GM18526 (cell line): ENCODE results near the gene PRKD2.
A peak's percentile ranks its signal among the peaks of the same experiment; 100 is the strongest.

Experiments
- POLR2A ChIP-seq: IDR thresholded peaks from 3 replicates; pipeline ENCODE4 v1.6.1; 2011; ENCODE audit not compliant: insufficient read length; ENCODE audit errors: extremely low read depth

PRKD2 gene

DNA sequence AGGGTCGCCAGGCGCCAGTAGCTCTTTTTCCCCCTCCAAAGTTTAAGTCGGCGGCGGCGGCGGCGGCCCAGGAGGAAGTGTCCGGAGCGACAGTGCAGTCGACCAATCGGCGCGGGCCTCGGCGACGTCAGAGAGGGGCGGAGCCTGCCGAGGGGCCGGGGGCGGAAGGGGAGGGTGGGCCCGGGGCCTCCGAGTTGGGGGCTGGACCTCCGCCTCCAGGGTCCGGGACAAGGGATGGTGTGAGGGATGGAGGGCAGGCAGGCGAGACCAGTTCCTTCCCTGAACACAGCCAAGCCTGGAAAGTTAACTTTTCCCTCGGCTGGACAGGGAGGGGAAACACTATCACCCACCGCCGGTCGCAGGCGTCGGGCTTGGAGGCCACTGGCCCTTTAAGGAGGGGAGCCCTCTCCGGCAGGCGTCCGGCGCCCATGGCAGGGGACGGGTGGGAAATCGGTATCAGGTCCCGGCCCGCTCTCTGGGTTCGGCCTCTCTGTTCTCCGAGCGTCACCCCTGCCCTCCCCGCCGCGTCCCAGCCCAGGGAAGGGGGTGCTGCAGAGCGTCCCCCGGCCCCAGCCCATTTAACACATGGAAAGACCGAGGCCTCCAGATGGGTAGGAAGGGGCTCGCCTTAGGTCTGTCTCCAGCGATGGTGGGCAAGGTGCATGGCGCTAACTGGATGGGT, at the start of gene PRKD2:
Gene PRKD2 (minus strand): TSS at position 81 of the 682 bp plus-strand sequence. CDS start 744 bp downstream, outside the sequence.
- peak; percentile 53 for TF ChIP-seq POLR2A

DNA sequence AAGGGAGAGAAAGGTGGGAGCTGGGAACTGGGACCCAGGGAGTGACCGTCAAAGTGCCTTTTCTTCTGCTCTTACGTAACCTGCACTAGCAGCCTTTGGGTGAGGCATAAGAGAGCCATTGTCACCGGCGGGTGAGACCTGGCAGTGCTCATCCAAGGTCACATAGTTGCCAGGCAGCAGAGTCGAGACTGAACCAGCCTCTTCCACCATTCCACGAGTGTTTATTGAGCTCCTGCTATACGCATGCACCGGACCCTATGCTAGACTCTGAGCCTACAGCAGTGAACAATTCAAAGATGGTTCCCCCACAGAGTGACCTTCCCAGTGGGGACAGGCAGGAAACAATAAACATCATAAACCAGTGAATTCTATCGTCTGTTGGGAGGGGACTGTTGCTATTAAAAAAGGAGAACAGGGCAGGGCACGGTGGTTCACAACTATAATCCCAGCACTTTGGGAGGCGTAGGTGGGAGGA, 47.9 kb upstream of the PRKD2 start:
- TF ChIP-seq POLR2A: no peak

DNA sequence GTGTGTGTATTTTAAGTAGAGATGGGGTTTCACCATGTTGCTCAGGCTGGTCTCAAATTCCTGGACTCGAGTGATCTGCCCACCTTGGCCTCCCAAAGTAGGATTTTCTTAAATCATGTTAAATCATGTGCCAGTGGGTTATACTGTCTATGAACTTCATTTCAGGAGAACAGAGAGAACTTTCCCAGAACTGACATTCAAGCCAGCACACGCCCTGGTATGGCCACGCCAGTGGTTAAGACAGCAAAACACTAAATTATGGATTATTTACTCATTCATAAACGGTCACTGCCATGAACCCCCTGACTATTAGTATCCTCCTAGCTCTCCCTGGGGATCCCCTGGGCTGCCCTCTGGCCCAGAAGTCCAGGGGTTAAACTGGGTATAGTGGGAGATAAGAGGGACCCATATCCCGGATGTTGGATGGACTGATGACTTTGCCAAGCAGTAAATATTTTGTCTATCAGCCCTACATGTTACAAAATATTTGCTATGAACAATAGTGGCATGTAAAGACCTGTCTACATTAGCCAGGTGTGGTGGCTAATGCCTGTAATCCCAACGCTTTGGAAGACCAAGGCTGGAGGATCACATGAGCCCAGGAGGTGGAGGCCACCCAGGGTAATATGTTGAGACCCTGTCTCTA, 45.5 kb upstream of the PRKD2 start:
- TF ChIP-seq POLR2A: no peak

DNA sequence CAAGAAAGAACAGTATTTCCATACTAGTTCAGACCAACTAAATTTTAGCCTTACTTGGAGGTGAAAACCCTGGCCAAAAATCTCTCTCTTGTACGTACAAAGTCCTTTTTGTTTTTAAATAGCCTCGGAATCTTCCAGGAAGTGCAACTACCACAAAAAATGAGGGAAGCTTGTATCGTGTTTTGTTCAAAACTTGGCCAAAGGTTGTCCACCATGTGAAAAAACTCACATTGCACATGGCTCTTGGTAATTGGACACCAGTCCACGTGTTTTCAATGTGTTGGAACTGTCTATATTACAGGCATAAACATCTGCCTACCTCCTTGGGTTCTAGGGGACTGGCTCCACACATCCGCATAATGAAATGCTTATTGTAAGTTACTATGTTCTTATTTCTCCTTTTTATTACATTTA, 44.5 kb upstream of the PRKD2 start:
- TF ChIP-seq POLR2A: no peak

DNA sequence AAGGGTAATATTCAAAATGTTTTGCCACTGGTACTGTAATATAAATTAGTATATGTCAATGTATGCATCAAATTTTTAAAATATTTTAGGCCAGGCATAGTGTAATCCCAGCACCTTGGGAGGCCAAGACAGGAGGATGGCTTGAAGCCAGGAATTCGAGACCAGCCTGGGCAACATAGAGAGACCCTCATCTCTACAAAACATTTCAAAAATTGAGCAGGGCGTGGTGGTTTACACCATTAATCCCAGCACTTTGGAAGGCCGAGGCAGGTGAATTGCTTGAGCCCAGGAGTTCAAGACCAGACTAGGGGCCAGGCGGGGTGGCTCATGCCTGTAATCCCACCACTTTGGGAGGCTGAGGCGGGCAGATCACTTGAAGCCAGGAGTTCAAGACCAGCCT, 43.4 kb upstream of the PRKD2 start:
- no peak for TF ChIP-seq POLR2A

DNA sequence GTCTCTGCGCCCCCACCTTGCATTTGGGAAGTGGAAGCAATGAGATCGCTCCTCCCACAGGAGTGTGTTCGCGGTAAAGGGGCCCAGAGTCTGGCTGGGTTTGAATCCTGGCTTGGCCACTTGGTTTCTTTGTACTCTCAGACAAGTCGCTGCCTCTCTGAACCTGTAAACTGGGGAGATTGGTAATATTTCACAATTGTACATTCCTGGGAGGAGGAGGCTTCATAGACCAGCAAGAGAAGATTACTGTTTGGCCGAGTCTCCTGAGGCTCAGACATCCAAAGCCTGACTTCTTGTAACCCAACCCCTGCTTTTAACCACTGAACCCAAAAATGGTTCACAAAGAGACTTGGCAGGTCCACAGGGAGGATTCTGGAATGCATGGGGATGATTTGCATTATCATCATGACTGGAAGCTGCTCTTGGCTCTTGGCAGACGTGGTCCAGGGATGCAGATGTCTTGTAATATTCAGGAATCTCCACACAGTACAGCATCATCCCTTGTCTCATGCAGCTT, 43.0 kb upstream of the PRKD2 start:
- TF ChIP-seq POLR2A: no peak

DNA sequence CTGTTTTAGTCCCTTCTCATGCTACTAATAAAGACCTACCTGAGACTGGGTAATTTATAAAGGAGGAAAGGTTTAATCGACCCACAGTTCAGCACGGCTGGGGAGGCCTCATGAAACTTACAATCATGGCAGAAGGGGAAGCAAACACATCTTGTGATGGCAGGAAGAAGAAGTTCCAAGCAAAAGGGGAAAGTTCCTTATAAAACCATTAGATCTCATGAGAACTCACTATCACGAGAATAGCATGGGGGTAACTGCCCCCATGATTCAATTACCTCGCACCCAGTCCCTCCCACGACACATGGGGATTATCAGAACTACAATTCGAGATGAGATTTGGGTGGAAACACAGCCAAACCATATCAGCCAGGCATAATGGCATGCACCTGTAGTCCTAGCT, 42.3 kb upstream of the PRKD2 start:
- no peak for TF ChIP-seq POLR2A

DNA sequence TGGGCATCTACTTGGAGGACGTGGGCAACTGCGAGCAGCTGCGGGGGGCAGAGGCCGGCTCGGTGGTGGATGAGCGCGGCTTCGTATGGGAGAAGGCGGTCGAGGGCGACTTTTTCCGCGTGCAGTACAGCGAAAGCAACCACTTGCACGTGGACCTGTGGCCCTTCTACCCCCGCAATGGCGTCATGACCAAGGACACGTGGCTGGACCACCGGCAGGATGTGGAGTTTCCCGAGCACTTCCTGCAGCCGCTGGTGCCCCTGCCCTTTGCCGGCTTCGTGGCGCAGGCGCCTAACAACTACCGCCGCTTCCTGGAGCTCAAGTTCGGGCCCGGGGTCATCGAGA, 39.6 kb upstream of the PRKD2 start:
- no peak for TF ChIP-seq POLR2A

DNA sequence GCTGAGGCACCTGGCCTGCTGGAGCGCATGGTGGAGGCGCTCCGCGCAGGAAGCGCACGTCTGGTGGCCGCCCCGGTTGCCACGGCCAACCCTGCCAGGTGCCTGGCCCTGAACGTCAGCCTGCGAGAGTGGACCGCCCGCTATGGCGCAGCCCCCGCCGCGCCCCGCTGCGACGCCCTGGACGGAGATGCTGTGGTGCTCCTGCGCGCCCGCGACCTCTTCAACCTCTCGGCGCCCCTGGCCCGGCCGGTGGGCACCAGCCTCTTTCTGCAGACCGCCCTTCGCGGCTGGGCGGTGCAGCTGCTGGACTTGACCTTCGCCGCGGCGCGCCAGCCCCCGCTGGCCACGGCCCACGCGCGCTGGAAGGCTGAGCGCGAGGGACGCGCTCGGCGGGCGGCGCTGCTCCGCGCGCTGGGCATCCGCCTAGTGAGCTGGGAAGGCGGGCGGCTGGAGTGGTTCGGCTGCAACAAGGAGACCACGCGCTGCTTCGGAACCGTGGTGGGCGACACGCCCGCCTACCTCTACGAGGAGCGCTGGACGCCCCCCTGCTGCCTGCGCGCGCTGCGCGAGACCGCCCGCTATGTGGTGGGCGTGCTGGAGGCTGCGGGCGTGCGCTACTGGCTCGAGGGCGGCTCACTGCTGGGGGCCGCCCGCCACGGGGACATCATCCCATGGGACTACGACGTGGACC, 39.1 kb upstream of the PRKD2 start:
- no peak for TF ChIP-seq POLR2A

DNA sequence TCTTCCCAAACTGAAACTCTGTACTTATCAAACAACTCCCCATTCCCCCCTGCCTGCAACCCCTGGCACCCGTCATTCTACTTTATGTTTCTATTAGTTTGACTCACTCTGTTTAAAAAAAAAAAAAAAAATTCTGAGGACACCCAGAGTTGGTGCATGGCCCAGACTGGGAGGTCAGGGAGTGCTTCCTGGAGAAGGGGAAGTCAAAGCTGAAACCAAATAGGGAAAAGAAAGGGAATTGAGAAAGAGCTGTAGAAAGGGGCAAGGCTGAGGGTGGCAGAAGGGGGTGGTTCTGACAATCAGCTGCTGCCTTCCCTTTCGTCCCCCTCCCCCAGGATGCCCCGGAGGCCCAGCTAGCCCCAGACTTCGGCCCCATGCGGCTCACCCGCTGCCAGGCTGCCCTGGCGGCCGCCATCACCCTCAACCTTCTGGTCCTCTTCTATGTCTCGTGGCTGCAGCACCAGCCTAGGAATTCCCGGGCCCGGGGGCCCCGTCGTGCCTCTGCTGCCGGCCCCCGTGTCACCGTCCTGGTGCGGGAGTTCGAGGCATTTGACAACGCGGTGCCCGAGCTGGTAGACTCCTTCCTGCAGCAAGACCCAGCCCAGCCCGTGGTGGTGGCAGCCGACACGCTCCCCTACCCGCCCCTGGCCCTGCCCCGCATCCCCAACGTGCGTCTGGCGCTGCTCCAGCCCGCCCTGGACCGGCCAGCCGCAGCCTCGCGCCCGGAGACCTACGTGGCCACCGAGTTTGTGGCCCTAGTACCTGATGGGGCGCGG, 38.4 kb upstream of the PRKD2 start:
- TF ChIP-seq POLR2A: no peak

DNA sequence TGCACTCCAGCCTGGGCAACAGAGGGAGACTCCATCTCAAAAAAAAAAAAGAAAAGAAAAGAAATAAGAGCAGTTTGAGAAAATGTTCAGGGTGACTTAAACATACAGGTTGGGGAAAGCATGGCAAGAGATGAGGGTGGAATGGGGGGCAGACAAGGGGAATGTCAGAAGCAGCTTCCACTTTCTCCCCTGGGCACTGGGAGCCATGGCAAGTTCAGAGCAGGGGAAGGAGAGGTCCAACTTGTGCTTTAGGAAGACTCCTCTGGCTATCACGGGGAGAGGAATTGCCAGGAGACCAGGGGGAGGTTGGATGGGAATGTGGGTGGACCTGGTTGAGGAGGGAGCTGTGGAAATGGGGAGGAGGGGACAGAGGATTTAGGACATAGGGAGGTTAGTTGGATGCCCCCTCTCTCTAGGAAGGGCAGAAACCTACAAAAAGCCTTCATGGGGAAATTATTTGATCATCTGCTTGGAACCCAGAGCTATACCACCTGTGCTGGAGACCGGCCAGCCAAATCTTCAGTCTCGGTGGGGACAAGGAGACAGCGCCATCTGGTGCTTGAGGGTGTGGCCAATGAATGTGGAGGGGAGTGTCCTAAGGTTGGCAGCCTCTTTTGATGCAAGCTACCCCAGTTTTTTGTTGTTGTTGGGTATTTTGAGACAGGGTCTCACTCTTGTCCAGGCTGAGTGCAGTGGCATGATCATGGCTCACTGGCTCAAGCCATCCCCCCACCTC, 36.7 kb upstream of the PRKD2 start:
- TF ChIP-seq POLR2A: no peak

DNA sequence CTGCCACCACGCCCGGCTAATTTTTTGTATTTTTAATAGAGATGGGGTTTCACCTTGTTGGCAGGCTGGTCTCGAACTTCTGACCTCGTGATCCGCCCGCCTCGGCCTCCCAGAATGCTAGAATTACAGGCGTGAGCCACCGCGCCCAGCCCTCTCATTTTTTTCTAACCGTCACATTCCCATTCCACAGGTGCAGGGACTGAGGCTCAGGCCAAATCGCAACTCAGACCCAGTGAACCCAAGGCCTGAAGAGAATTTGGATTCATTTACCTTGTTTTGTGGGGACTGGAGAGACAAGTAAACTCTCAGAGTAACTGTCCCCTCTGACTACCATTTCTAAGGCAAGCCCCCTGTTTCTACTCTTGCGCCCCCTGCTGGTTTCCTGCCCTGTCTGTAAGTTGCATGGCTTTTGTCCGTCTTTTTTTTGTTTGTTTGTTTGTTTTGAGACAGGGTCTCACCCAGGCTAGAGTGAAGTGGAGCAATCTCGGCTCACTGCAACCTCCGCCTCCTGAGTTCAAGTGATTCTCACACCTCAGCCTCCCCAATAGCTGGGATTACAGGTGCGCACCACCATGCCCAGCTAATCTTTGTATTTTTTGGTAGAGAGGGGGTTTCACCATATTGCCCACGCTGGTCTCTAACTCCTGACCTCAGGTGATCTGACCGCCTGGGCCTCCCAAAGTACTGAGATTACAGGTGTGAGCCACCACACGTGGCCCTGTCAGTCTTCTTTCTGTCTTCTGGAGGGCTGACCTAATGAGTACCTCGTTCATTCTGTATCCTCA, 31.6 kb upstream of the PRKD2 start:
- no peak for TF ChIP-seq POLR2A

DNA sequence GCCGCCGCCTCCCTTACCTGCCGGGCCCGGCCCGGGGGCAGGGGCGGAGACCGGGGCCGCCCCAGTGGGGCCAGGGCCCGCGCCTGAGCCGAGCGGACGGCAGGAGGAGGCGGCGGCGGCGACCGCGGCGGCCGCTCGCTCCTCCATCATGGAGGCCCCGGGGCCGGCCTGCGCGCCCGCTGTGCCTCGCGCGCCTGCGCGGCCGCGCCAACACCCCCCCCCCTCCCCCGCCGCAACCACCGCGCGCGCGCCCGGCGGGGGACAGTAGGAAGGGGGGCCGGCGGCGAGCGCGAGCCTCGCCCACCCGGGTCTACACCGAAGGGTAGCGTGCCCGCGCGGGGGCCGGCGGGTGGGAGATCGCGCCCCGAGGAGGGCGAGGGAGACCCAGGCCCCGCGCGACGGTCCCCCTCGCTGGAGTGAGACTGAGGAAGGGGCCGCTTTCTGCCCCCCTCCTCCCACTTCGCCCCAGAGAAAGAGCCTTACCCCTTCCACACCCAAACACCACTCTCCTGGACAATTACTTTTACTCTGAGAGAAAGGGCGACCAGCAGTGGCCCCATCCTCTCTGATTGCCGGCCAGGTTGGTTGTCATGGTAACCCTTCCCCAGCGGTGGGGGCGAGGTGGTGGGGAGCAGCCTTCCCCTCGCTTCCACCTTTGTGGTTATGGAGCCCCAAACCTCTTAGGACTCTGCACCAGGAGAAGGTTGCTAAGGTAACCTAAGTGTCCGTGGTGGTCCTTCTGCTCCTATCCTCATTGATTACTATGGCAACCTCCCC, 29.6 kb upstream of the PRKD2 start, which contains the start of gene STRN4:
Gene STRN4 (minus strand): TSS at position 170 of the 777 bp plus-strand sequence. CDS start 20 bp downstream, at position 150.
- peak; percentile 60 for TF ChIP-seq POLR2A
